ENCODE data around the gene SNX15. TPM values are rescaled to one million over a fixed set of nuclear protein-coding genes. Genes with fewer than 3 reads are reported as not detected.
"Not testable (repeated sequence)": the region's sequence is repeated elsewhere in the genome, so short reads cannot be mapped to it uniquely, and the experiment has no call there.

The SNX15 gene
- total and polyA plus RNA-seq, 5 experiments from 2014 or later: 10.5 to 29.6 (median 11.9) TPM

DNA sequence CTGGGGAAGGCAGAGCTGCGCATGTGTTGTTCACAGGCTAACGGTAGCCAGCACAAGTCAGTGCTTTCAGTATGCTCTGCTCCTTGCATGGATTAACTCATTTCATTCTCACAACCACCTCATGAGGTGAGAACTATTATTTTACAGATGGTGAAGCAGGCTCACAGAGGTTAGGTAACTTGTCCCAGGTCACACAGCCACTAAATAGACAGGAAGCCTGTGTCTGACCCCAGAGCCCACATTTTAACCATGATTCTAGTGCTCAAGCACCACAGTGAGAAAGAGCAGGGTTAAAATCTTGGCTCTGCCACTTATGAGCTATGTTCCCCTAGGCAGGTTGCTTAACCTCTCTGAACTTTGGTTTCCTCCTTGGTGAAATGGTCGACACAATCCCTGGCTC, 6.2 kb upstream of the SNX15 start:
- POLR2A ChIA-PET: interaction anchor here (0.7 kb wide), 2 partner anchors 337 to 427 kb away, joined by 4 read pairs; no protein-coding TSS in a partner anchor
- H3K27me3 Mint-ChIP-seq: no peaks in the 10 kb centered on the region
- ATAC-seq (no peak), DNase-seq (no peak)
- H3K36me3 Mint-ChIP-seq: peaks cover 0 to 12% (median 3%) of the 10 kb centered on the region in 3 donors
- H3K27ac Mint-ChIP-seq: no peak overlapping the region
- H3K9me3 Mint-ChIP-seq: no peaks in the 10 kb centered on the region
- H3K4me1 Mint-ChIP-seq: peaks cover 8 to 14% (median 11%) of the 10 kb centered on the region in 4 donors
- H3K4me3 Mint-ChIP-seq: no peak overlapping the region

DNA sequence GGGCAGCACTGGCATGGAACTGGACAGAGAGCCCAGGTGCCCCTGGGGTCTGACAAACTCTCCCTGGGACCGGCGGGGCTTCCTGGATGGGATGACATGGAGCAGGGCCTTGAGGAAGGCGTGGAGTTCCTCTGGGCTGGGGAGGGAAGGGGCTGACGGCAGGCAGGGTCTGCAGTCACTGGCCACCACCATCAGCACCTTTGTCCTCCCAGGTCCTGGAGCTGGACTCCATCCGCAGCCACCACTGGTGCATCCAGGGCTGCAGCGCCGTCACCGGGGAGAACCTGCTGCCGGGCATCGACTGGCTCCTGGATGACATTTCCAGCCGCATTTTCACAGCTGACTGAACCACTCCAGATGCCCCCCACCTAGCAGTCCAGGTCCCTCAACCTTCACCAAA, 5.7 kb upstream of the SNX15 start:
- H3K9me3 Mint-ChIP-seq: no peaks in the 10 kb centered on the region
- POLR2A ChIA-PET: no interaction called here
- H3K4me1 Mint-ChIP-seq: peaks cover 4 to 9% (median 7%) of the 10 kb centered on the region in 4 donors
- no peak overlapping the region for H3K4me3 Mint-ChIP-seq
- peaks cover 0 to 11% (median 3%) of the 10 kb centered on the region in 3 donors for H3K36me3 Mint-ChIP-seq
- ATAC-seq: no peak
- no peak overlapping the region for H3K27ac Mint-ChIP-seq
- DNase-seq: no peak
- no peaks in the 10 kb centered on the region for H3K27me3 Mint-ChIP-seq

DNA sequence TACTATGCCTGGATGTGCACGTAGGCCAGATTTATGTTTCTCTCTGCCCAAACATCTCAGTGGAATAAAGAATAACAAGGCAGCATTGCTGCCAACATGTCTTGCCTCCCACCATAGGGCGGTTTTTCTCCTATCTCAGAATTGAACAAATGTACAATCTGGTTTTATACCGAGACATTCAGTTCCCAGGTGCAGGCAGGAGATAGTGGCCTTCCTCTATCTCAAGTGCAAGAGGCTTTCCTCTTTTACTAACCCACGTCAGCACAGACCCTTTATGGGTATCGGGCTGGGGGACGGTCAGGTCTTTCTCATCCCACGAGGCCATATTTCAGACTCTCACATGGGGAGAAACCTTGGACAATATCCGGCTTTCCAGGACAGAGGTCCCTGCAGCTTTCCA, 3.7 kb upstream of the SNX15 start:
- not testable (repeated sequence) for ATAC-seq, H3K27me3 Mint-ChIP-seq

DNA sequence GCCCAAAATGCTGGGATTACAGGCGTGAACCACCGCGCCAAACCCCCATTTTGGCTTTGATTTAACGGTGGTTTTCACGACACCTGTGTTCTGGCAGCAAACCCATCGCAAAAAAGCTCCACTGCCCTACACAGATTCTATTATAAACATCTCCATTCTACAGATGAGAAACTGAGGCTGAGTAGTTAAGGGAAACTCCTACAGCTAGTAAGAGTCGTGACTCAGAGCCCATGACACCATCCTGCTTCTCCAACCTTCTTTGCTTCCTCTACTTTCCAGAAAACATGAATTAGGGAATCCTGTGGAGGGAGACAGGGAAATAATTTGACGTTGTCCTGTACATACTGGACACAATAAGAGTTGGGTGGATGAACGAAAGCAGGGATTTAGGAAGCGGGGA, 429 bp upstream of the SNX15 start:
- DNase-seq: peak in 1 of 10 donors; percentile 21
- Mint-ChIP-seq H3K36me3 (peaks cover 0 to 4% (median 0%) of the 10 kb centered on the region in 3 donors), H3K4me3 (peak overlapping the region; percentile 46 to 91 (median 84)), H3K9me3 (no peaks in the 10 kb centered on the region), H3K4me1 (peaks cover 7 to 23% (median 20%) of the 10 kb centered on the region in 4 donors), H3K27me3 (no peaks in the 10 kb centered on the region), H3K27ac (peak overlapping the region in 9 of 10 donors; percentile 79 to 96 (median 91))
- ATAC-seq: no peak
- POLR2A ChIA-PET: interaction anchor here (0.8 to 2.2 kb wide), 5 partner anchors 11 to 85 kb away, joined by 3 to 8 read pairs (median 5); partner anchors contain the start of genes ARL2, CDCA5, TM7SF2 and VPS51

More for the DNA sequence above, 3.7 kb upstream of the SNX15 start:
- H3K4me3 Mint-ChIP-seq, H3K36me3 Mint-ChIP-seq, DNase-seq, H3K9me3 Mint-ChIP-seq: not testable (repeated sequence)
- Mint-ChIP-seq H3K27ac (peak overlapping the region in 1 of 10 donors; percentile 11), H3K4me1 (peaks cover 7 to 19% (median 17%) of the 10 kb centered on the region in 4 donors)
- POLR2A ChIA-PET: interaction anchor here (0.6 to 1.0 kb wide), 2 partner anchors 9 to 1948 kb away, joined by 3 read pairs; no protein-coding TSS in a partner anchor

DNA sequence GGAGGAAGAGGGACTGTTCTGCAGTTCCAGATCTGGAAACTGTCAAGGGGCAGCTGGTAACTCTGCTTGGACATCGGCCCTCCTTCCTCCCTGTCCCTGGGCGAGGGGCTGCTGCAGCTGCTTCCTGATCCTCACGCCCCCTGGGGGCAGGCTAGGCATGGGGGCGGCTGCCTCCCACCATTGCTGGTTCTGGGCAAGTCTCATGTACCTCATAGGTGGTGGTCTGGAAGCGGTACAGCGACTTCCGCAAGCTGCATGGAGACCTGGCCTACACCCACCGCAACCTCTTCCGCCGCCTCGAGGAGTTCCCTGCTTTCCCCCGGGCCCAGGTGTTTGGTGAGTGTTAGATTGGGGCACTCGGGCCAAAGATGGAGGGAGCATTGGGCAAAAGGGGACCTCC, 5.0 kb downstream of the SNX15 start:
- ATAC-seq: no peak
- Mint-ChIP-seq H3K36me3 (peaks cover 0 to 23% (median 0%) of the 10 kb centered on the region in 3 donors), H3K4me1 (peaks cover 3 to 19% (median 14%) of the 10 kb centered on the region in 4 donors), H3K27ac (no peak overlapping the region), H3K27me3 (no peaks in the 10 kb centered on the region), H3K4me3 (no peak overlapping the region), H3K9me3 (no peaks in the 10 kb centered on the region)
- POLR2A ChIA-PET: interaction anchor here (0.5 to 1.2 kb wide), 2 partner anchors 64 to 75 kb away, joined by 3 to 4 read pairs; partner anchors contain the start of gene VPS51
- no peak for DNase-seq

DNA sequence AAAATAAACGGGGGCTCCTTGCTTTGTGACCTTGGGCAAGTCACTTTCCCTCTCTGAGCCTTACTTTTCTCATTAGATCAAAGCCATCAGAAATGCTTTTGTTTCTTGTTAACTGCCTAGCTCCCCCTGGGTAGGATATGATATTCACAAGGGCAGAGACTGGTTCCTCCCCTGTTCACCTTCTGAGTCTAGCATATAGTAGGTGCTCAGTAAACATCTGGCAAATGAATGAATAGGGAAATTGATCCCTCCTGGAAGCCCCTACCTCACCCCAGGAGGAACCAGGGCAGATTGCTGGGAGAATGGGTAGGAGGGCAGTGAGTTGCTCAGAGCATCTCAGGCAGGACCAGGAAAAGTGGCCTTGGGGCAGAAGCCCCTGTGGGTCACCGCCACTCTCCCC, 7.2 kb downstream of the SNX15 start:
- no peaks in the 10 kb centered on the region for H3K27me3 Mint-ChIP-seq
- H3K9me3 Mint-ChIP-seq: no peaks in the 10 kb centered on the region
- no peak for DNase-seq
- peaks cover 0 to 5% (median under 1%) of the 10 kb centered on the region in 4 donors for H3K4me1 Mint-ChIP-seq
- POLR2A ChIA-PET: no interaction called here
- H3K36me3 Mint-ChIP-seq: peaks cover 0 to 26% (median 0%) of the 10 kb centered on the region in 3 donors
- no peak overlapping the region for H3K4me3 Mint-ChIP-seq
- no peak overlapping the region for H3K27ac Mint-ChIP-seq
- ATAC-seq: no peak

DNA sequence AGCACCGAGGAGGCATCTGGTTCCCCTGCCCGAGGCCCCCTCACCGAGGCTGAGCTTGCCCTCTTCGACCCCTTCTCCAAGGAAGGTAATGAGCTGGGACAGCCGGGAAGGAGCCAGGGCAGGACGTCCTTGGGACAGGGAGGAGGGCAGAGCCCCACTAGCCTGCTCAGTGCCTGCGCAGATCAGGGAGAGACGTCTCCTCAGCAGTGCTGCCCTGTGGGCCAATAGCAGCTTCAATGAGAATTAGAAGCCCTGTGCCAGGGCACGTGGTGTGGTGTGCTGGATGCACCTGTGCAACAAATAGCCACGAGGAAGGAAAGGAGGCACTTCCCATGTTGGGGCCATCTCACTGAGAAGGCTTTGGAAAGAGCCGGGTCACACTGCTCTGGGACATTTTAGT, 8.3 kb downstream of the SNX15 start:
- ATAC-seq (no peak), DNase-seq (no peak)
- H3K4me3 Mint-ChIP-seq: no peak overlapping the region
- H3K27ac Mint-ChIP-seq: no peak overlapping the region
- no peaks in the 10 kb centered on the region for H3K9me3 Mint-ChIP-seq
- H3K4me1 Mint-ChIP-seq: peaks cover 0 to 9% (median 2%) of the 10 kb centered on the region in 4 donors
- no peaks in the 10 kb centered on the region for H3K27me3 Mint-ChIP-seq
- H3K36me3 Mint-ChIP-seq: peaks cover 0 to 26% (median 0%) of the 10 kb centered on the region in 3 donors
- POLR2A ChIA-PET: no interaction called here

DNA sequence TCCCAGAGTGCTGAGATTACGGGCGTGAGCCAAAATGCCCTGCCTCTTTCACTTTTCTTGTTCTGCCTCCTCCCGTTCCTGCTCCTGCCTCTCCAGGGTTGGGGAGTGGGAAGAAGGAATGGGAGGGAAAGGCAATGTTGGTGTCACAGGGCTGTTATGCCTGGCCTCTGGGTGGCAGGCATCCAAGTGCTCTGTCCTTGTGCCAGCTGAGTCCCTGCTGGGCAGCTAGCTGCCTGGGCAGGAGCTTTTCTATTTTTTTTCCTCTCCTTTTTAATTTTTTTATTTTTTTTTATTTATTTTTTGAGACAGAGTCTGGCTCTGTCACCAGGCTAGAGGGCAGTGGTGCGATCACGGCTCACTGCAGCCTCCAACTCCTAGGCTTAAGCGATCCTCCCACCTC, 9.7 kb downstream of the SNX15 start:
- Mint-ChIP-seq H3K27me3 (no peaks in the 10 kb centered on the region), H3K9me3 (no peaks in the 10 kb centered on the region), H3K36me3 (peaks cover 0 to 22% (median 0%) of the 10 kb centered on the region in 3 donors), H3K27ac (no peak overlapping the region), H3K4me1 (peaks cover 0 to 15% (median 4%) of the 10 kb centered on the region in 4 donors), H3K4me3 (peak overlapping the region in 1 of 10 donors; percentile 30)
- POLR2A ChIA-PET: no interaction called here
- ATAC-seq (no peak), DNase-seq (no peak)

DNA sequence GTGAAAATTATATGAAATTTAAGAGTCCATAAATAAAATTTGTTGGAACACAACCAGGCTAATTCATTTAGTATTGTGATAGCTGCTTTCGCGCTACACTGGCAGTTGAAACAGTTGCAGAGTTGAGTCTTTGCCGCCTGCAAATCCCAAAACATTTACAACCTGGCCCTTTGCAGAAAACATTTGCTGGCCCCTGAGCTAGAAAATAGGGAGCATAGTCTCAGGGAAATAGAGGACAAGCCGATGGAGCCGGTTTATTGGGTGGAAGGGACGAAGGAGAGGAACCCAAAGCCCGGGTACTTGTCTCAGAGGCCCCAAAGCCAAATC, 13.2 kb downstream of the SNX15 start:
- H3K9me3 Mint-ChIP-seq: no peaks in the 10 kb centered on the region
- peaks cover 5 to 25% (median 18%) of the 10 kb centered on the region in 4 donors for H3K4me1 Mint-ChIP-seq
- no peak for ATAC-seq
- H3K36me3 Mint-ChIP-seq: peaks cover 0 to 18% (median 3%) of the 10 kb centered on the region in 3 donors
- peak overlapping the region; percentile 78 to 95 (median 92) for H3K27ac Mint-ChIP-seq
- H3K4me3 Mint-ChIP-seq: peak overlapping the region; percentile 90 to 96 (median 93)
- DNase-seq: no peak
- POLR2A ChIA-PET: interaction anchor here (0.5 to 2.8 kb wide), 15 partner anchors 9 to 530 kb away, joined by 3 to 12 read pairs (median 4); partner anchors contain the start of genes ARL2, CDCA5, FAU and MAJIN
- no peaks in the 10 kb centered on the region for H3K27me3 Mint-ChIP-seq

DNA sequence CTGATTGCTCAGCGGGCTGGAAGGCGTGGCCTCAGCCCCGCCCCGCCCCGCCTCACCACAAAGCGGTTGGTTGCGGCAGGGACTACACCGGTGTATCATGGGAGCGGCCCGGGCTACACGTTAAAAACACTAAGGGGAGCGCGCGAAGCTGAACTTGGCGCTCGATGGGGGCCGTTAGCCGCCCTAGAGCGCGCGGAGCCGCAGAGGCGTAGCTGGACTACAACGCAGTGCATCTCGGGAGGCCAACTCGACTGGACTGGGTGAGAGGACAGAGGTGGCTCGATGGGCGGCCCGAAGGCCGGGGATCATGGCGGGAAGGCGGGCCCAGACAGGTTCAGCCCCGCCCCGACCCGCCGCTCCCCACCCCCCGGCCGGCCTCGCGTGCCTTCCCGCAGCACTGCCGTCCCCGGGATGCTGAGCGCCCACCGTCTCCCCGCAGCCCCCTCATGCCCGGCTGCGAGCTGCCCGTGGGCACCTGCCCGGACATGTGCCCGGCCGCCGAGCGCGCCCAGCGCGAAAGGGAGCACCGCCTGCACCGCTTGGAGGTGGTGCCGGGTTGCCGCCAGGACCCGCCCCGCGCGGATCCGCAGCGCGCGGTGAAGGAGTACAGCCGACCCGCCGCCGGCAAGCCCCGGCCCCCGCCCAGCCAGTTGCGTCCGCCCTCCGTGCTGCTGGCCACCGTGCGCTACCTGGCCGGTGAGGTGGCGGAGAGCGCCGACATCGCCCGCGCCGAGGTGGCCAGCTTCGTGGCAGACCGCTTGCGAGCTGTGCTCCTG, 13.8 kb downstream of the SNX15 start, which contains the start of gene SAC3D1:
SAC3D1 (plus strand) TSS at position 364 of the 776 bp plus-strand sequence; CDS start at position 447, 83 bp downstream.
- H3K27ac Mint-ChIP-seq: peak within 1 kb of the TSS; percentile 78 to 95 (median 92)
- peaks cover 0 to 16% (median 3%) of the 10 kb centered on the region in 3 donors for H3K36me3 Mint-ChIP-seq
- no peaks in the 10 kb centered on the region for H3K27me3 Mint-ChIP-seq
- H3K4me3 Mint-ChIP-seq: peak within 1 kb of the TSS; percentile 90 to 96 (median 93)
- POLR2A ChIA-PET: interaction anchor here (0.5 to 2.8 kb wide), 17 partner anchors 8 to 529 kb away, joined by 3 to 12 read pairs (median 4); partner anchors contain the start of genes ARL2, CDCA5, FAU and MAJIN
- peaks cover 5 to 27% (median 19%) of the 10 kb centered on the region in 4 donors for H3K4me1 Mint-ChIP-seq
- H3K9me3 Mint-ChIP-seq: no peaks in the 10 kb centered on the region
- ATAC-seq (peak; percentile 91 to 92), DNase-seq (peak; percentile 75 to 92 (median 85))

DNA sequence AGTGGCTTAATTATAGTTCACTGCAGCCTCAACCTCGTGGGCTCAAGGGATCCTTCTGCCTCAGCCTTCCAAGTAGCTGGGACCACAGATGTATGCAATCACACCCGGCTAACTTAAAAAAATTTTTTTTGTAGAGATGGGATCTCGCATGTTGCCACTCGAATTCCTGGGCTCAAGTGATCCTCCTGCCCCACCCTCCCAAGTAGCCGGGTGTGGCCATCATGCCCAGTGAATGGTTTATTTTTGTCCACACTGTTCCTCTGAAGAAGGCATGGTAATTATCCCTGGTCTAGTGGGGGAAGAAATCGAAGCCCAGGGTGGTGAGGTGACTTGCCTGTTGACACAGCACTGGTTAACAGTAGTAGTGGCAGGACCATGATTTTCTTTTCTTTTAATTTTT, 15.7 kb downstream of the SNX15 start:
- Mint-ChIP-seq H3K27ac (no peak overlapping the region), H3K4me1 (peaks cover 9 to 44% (median 35%) of the 10 kb centered on the region in 4 donors), H3K4me3 (peak overlapping the region; percentile 18 to 91 (median 86)), H3K27me3 (no peaks in the 10 kb centered on the region), H3K36me3 (peaks cover 0 to 6% (median 3%) of the 10 kb centered on the region in 3 donors), H3K9me3 (no peaks in the 10 kb centered on the region)
- no peak for DNase-seq
- no peak for ATAC-seq
- POLR2A ChIA-PET: interaction anchor here (0.8 to 1.9 kb wide), 2 partner anchors 15 to 53 kb away, joined by 5 read pairs; partner anchors contain the start of gene VPS51

DNA sequence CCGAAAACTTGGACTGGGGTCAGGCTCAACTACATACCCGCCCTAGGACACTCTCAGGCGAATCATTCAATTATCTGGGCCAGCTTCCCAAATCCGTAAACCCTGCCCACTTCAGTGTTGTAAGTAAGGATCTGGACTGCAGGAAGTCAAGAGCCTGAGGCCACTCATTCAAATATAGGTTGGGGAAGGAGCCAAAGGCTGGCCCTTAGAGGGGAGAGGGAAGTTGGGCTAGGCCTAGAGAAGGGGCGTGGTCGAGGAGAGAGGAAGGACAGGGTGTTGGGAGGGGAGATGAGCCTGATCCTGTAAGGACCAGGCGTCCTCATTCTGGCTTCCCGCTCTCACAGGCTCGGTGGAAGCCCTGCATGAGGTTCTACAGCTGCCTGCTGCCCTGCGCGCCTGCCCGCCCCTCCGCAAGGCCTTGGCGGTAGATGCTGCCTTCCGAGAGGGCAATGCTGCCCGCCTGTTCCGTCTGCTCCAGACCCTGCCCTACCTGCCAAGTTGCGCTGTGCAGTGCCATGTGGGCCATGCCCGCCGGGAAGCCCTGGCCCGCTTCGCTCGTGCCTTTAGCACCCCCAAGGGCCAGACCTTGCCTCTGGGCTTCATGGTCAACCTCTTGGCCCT, 16.8 kb downstream of the SNX15 start:
- Mint-ChIP-seq H3K4me1 (peaks cover 11 to 47% (median 40%) of the 10 kb centered on the region in 4 donors), H3K36me3 (peaks cover 0 to 6% (median 3%) of the 10 kb centered on the region in 3 donors)

More for the DNA sequence above, 16.8 kb downstream of the SNX15 start:
- Mint-ChIP-seq H3K9me3 (no peaks in the 10 kb centered on the region), H3K4me3 (peak overlapping the region in 3 of 10 donors; percentile 10 to 45 (median 38)), H3K27me3 (no peaks in the 10 kb centered on the region), H3K27ac (peak overlapping the region in 4 of 10 donors; percentile 47 to 80 (median 54))
- ATAC-seq (no peak), DNase-seq (no peak)
- POLR2A ChIA-PET: no interaction called here
